GM12875 (cell line): ENCODE data around the gene REEP5.

ENCODE experiments used
- H3K4me3 ChIP-seq: one replicate; pipeline ENCODE4 v1.5.1; 2011; ENCODE audit warnings: low read depth, low read length, control low read depth
- TF ChIP-seq, protein P1 (sequence below): IDR thresholded peaks from 2 replicates; pipeline ENCODE4 v1.5.1; 2011; ENCODE audit warnings: low read depth, mild to moderate bottlenecking, control low read depth, inconsistent platforms, low read length, moderate library complexity, borderline replicate concordance; ENCODE audit not compliant: insufficient read depth

The REEP5 gene

DNA sequence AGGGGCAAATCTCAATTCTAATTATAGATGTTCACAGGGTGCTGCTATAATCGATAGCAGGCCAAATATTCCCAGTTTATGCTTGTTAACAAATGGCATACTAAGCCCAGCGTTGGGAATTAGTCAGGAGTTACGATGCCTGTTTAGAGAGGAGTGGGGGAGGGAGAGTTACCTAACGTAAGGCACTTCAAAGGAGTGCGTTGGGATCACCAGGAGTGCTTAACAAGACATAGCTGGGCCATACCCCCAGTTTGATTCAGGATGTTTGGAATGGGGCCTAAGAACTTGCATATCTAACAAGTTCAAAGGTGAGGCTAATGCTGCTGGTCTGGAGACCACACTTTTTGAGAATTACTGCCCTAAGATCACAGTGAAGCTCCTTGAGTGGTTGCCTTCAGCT, 75.5 kb downstream of the REEP5 start:
- H3K4me3 ChIP-seq: no peak overlapping the region
- TF ChIP-seq, protein P1, sequence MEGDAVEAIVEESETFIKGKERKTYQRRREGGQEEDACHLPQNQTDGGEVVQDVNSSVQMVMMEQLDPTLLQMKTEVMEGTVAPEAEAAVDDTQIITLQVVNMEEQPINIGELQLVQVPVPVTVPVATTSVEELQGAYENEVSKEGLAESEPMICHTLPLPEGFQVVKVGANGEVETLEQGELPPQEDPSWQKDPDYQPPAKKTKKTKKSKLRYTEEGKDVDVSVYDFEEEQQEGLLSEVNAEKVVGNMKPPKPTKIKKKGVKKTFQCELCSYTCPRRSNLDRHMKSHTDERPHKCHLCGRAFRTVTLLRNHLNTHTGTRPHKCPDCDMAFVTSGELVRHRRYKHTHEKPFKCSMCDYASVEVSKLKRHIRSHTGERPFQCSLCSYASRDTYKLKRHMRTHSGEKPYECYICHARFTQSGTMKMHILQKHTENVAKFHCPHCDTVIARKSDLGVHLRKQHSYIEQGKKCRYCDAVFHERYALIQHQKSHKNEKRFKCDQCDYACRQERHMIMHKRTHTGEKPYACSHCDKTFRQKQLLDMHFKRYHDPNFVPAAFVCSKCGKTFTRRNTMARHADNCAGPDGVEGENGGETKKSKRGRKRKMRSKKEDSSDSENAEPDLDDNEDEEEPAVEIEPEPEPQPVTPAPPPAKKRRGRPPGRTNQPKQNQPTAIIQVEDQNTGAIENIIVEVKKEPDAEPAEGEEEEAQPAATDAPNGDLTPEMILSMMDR: no peak

DNA sequence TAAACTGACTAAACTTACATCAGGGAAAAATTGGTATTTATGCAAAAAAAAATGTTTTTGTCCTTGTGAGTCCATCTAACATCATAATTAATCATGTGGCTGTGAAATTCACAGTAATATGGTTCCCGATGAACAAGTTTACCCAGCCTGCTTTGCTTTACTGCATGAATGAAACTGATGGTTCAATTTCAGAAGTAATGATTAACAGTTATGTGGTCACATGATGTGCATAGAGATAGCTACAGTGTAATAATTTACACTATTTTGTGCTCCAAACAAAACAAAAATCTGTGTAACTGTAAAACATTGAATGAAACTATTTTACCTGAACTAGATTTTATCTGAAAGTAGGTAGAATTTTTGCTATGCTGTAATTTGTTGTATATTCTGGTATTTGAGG, 77.5 kb downstream of the REEP5 start:
- TF ChIP-seq, protein P1: no peak
- H3K4me3 ChIP-seq: no peak overlapping the region

DNA sequence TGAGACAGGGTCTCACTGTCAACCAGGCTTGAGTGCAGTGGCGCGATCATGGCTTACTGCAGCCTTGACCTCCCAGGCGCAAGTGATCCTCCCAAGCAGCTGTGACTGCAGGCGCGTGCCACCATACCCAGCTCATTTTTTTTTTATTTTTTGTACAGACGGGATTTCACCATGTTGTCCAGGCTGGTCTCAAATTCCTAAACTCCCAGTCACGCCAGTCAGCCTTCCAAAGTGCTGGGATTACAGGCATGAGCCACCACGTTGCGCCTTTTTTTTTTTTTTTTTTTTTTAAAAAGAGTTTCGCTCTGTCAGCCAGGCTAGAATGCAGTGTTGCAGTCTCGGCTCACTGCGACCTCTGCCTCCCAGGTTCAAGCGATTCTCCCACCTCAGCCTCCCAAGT, 88.1 kb downstream of the REEP5 start:
- TF ChIP-seq, protein P1: no peak
- no peak overlapping the region for H3K4me3 ChIP-seq

DNA sequence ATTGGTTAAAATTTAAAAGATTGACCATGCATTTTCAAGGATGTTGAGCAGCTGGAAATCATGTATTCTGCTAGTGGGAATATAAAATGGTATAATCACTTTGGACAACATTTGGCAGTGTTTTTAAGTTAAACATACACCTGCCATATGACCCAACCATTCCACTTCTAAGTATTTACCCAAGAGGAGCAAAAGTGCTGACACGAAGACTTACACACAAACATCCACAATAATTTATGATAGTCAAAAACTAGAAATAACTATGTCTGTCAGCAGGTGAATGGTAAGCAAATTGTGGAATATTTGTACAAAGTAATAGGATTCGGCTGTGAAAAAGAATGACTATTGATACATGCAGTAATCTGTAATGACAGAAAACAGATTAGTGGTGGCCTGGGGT, 91.6 kb downstream of the REEP5 start:
- TF ChIP-seq, protein P1: no peak
- H3K4me3 ChIP-seq: no peak overlapping the region
